ENCODE data around the gene NPTX1.

The NPTX1 gene

DNA sequence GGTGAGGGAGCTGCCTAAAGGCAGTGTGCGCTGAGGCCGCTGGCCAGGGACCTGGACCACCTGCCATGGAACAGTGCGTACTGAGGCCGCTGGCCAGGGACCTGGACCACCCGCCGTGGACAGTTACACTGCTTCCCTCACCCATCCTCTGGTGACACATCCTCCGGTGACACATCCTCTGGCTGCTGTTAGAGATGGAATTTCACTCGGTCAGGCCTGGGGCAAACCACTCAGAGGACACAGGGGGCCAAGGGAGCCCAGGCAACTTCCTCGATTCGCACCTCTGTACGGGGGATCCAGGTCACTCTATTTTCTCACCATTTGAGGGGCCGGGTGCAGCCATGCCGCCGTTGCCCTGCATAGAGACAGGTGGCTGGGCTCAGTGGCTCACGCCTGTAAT lies 35.8 kb upstream of the NPTX1 start:
- DNase-seq (ENCODE audit: low read depth), result no peak
- H3K4me3 ChIP-seq (ENCODE audit: low read depth, low read length), result no peak overlapping the region
- no peak for TF ChIP-seq CTCF (IDR thresholded peaks at IDR 0.05; ENCODE audit: low read depth, low read length)
- no peak for TF ChIP-seq MYC (IDR thresholded peaks at IDR 0.05; ENCODE audit: low read depth, low read length)
- no peak for TF ChIP-seq POLR2A (IDR thresholded peaks at IDR 0.05; ENCODE audit: extremely low read depth, insufficient read length)
- no peak for TF ChIP-seq MAX (IDR thresholded peaks at IDR 0.05; ENCODE audit: low read depth, low read length)

DNA sequence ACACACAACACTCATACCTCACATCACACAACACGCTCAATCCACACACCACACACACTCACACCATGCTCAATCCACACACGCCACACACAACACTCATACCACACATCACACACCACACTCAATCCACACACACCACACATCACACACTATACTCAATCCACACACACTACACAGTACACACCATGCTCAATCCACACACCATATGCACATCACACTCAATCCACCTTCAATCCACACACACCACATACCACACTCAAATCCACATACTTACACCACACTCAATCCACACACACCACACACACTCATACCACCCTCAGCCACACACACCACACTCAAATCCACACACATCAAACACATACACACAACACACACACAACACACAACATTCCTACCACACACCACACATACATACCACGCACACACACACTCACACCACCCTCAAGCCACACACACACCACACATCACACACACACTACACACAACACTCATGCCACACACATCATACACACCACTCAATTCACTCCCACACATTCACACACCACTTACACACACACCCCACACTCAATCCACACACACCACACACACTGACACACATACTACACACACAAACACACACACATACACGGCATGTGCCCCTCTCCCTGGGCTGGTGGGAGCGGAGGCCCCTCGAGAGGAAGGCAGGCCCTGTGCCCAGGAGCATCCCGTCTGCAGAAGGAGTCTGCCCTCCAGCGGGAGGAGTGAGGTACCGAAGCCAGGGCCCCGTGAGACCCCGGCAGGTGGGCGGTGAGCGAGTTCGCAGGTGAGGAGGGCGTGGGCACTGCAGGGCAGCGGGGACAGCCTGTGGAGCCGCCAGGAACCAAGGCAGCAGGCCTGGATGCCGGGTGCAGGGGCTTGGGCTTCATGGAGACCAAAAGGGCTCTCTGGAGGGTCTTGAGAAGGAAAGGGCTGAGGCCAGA lies 35.1 kb upstream of the NPTX1 start:
- no peak for DNase-seq (ENCODE audit: low read depth)
- no peak overlapping the region for H3K4me3 ChIP-seq (ENCODE audit: low read depth, low read length)
- no peak for TF ChIP-seq CTCF (IDR thresholded peaks at IDR 0.05; ENCODE audit: low read depth, low read length)
- no peak for TF ChIP-seq MYC (IDR thresholded peaks at IDR 0.05; ENCODE audit: low read depth, low read length)
- no peak for TF ChIP-seq MAX (IDR thresholded peaks at IDR 0.05; ENCODE audit: low read depth, low read length)
- TF ChIP-seq POLR2A (IDR thresholded peaks at IDR 0.05; ENCODE audit: extremely low read depth, insufficient read length), result no peak

- no peak overlapping the region for H3K4me3 ChIP-seq (ENCODE audit: low read depth, low read length)
- DNase-seq (ENCODE audit: low read depth), result no peak
- TF ChIP-seq MAX (IDR thresholded peaks at IDR 0.05; ENCODE audit: low read depth, low read length) (no peak), CTCF (IDR thresholded peaks at IDR 0.05; ENCODE audit: low read depth, low read length) (no peak), POLR2A (IDR thresholded peaks at IDR 0.05; ENCODE audit: extremely low read depth, insufficient read length) (no peak)
These were observed 34.4 kb upstream of the NPTX1 start for GRCh38 chr17:80510772-80511171.

DNA sequence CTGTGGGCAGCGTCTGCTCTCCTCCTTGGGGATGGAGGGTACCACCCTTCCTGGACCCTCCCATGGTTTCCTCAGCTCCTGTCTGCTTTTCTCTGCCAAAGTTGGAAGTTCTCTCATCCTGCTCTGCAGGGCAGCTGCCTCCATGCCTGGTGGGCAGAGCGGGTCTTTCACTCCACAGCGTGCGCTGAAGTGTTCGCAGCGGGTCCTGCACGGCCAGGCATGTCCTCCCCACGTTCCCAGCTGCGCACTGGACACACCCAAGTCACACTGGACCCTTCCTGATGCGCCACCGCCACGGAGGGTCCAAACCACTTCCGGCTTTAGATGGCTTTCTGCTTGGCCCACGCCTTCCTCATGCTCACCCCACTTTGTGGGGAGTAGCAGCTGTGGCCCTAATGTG lies 33.7 kb upstream of the NPTX1 start:
- no peak for DNase-seq (ENCODE audit: low read depth)
- TF ChIP-seq CTCF (IDR thresholded peaks at IDR 0.05; ENCODE audit: low read depth, low read length) (no peak), MAX (IDR thresholded peaks at IDR 0.05; ENCODE audit: low read depth, low read length) (no peak), MYC (IDR thresholded peaks at IDR 0.05; ENCODE audit: low read depth, low read length) (no peak), POLR2A (IDR thresholded peaks at IDR 0.05; ENCODE audit: extremely low read depth, insufficient read length) (no peak)
- H3K4me3 ChIP-seq (ENCODE audit: low read depth, low read length), result no peak overlapping the region

GRCh38 chr17:80509311-80509710 lies 32.9 kb upstream of the NPTX1 start:
- TF ChIP-seq MYC (IDR thresholded peaks at IDR 0.05; ENCODE audit: low read depth, low read length), result no peak
- TF ChIP-seq MAX (IDR thresholded peaks at IDR 0.05; ENCODE audit: low read depth, low read length), result no peak
- no peak for TF ChIP-seq POLR2A (IDR thresholded peaks at IDR 0.05; ENCODE audit: extremely low read depth, insufficient read length)
- no peak for TF ChIP-seq CTCF (IDR thresholded peaks at IDR 0.05; ENCODE audit: low read depth, low read length)
- no peak overlapping the region for H3K4me3 ChIP-seq (ENCODE audit: low read depth, low read length)
- DNase-seq (ENCODE audit: low read depth), result no peak
